Activated CD4-positive, alpha-beta T cell treated with anti-CD3 and anti-CD28 coated beads, Interleukin-2, amount 10 ng/mL, durations not matched to agents 24 days and 14 days (primary cell): ENCODE measurements around the gene SH3D19. TPM values are rescaled to one million over a fixed set of nuclear protein-coding genes. Genes with fewer than 3 reads are reported as not detected.
"Not testable (repeated sequence)": the region's sequence is repeated elsewhere in the genome, so short reads cannot be mapped to it uniquely, and the experiment has no call there.

Experiments
- DNase-seq: peaks from one replicate; pipeline ENCODE4 v3.0.0; 2022
- H3K27ac Mint-ChIP-seq: one replicate; pipeline ENCODE4 v1.8.0; 2022; ENCODE audit warnings: mild to moderate bottlenecking, mixed read lengths
- H3K27me3 Mint-ChIP-seq: one replicate; pipeline ENCODE4 v1.8.0; 2022; ENCODE audit warnings: mixed read lengths
- H3K36me3 Mint-ChIP-seq: one replicate; pipeline ENCODE4 v1.8.0; 2022; ENCODE audit warnings: low read depth, mild to moderate bottlenecking, mixed read lengths
- H3K4me1 Mint-ChIP-seq: one replicate; pipeline ENCODE4 v1.8.0; 2021; ENCODE audit warnings: mixed read lengths
- H3K4me3 Mint-ChIP-seq: one replicate; pipeline ENCODE4 v1.8.0; 2022; ENCODE audit warnings: mild to moderate bottlenecking, moderate library complexity, mixed read lengths
- H3K9me3 Mint-ChIP-seq: one replicate; pipeline ENCODE4 v1.8.0; 2021; ENCODE audit warnings: mixed read lengths
- intact Hi-C: fragments of 100-400 bp; cut with micrococcal nuclease; formaldehyde crosslinking; loops from one replicate; pipeline ENCODE4 v1.15.1; 2023
- total RNA-seq: library from RNA; stranded (reverse); gene quantifications from 2 replicates; pipeline ENCODE4 v1.2.3, GENCODE V29; 2022

Gene SH3D19
- total RNA-seq, 1 donor from 2014 or later = not detected

GRCh38 chr4:151099229-151099975, 226.0 kb downstream of the SH3D19 start, which contains the start of gene RPS3A:
Gene RPS3A (plus strand): TSS chr4:151099628. CDS start chr4:151099653, 25 bp downstream.
- DNase-seq = peak; percentile 100
- peak within 1 kb of the TSS; percentile 98 for H3K27ac Mint-ChIP-seq
- H3K9me3 Mint-ChIP-seq = peaks cover 4% of the 10 kb centered on the region
- peaks cover 47% of the 10 kb centered on the region for H3K36me3 Mint-ChIP-seq
- H3K4me3 Mint-ChIP-seq = peak within 1 kb of the TSS; percentile 98
- H3K27me3 Mint-ChIP-seq = peaks cover 4% of the 10 kb centered on the region
- intact Hi-C loops = loop anchor here (1.0 to 5.0 kb wide), 6 partner anchors 69 to 1437 kb away; partner anchors contain the start of genes FBXW7, GATB and LRBA
- peaks cover 48% of the 10 kb centered on the region for H3K4me1 Mint-ChIP-seq

- DNase-seq = no peak
- H3K4me1 Mint-ChIP-seq = peaks cover 46% of the 10 kb centered on the region
- intact Hi-C loops = loop anchor here (1.0 to 5.0 kb wide), 6 partner anchors 69 to 1437 kb away; partner anchors contain the start of genes FBXW7, GATB and LRBA
- peaks cover 44% of the 10 kb centered on the region for H3K36me3 Mint-ChIP-seq
- H3K9me3 Mint-ChIP-seq = peaks cover 4% of the 10 kb centered on the region
- H3K4me3 Mint-ChIP-seq = peak overlapping the region; percentile 98
- peaks cover 4% of the 10 kb centered on the region for H3K27me3 Mint-ChIP-seq
- H3K27ac Mint-ChIP-seq = peak overlapping the region; percentile 98
These were observed 226.5 kb downstream of the SH3D19 start for GRCh38 chr4:151098979-151099228.

GRCh38 chr4:151097759-151098158, 227.6 kb downstream of the SH3D19 start:
- peaks cover 35% of the 10 kb centered on the region for H3K36me3 Mint-ChIP-seq

GRCh38 chr4:151095142-151095541, 230.3 kb downstream of the SH3D19 start:
- Mint-ChIP-seq H3K4me1 (peaks cover 26% of the 10 kb centered on the region), H3K9me3 (peaks cover 4% of the 10 kb centered on the region), H3K4me3 (no peak overlapping the region), H3K27me3 (peaks cover 4% of the 10 kb centered on the region), H3K27ac (peak overlapping the region; percentile 54), H3K36me3 (peaks cover 11% of the 10 kb centered on the region)
- intact Hi-C loops = loop anchor here (5.0 kb wide), 2 partner anchors 123 to 793 kb away; no protein-coding TSS in a partner anchor
- no peak for DNase-seq

More at GRCh38 chr4:151097759-151098158, 227.6 kb downstream of the SH3D19 start:
- intact Hi-C loops = loop anchor here (5.0 kb wide), 2 partner anchors 125 to 795 kb away; no protein-coding TSS in a partner anchor
- no peak for DNase-seq
- Mint-ChIP-seq H3K4me3 (no peak overlapping the region), H3K4me1 (peaks cover 40% of the 10 kb centered on the region), H3K27me3 (peaks cover 4% of the 10 kb centered on the region), H3K27ac (peak overlapping the region; percentile 98), H3K9me3 (peaks cover 4% of the 10 kb centered on the region)

GRCh38 chr4:151094290-151094751, 231.1 kb downstream of the SH3D19 start:
- Mint-ChIP-seq H3K4me1 (peaks cover 24% of the 10 kb centered on the region), H3K27me3 (peaks cover 3% of the 10 kb centered on the region), H3K9me3 (peaks cover 3% of the 10 kb centered on the region), H3K4me3 (no peak overlapping the region), H3K36me3 (peaks cover 3% of the 10 kb centered on the region), H3K27ac (no peak overlapping the region)
- DNase-seq = no peak
- intact Hi-C loops = no loop called here

- Mint-ChIP-seq H3K4me3 (no peak overlapping the region), H3K36me3 (no peaks in the 10 kb centered on the region), H3K9me3 (no peaks in the 10 kb centered on the region), H3K4me1 (peaks cover 15% of the 10 kb centered on the region), H3K27me3 (no peaks in the 10 kb centered on the region), H3K27ac (no peak overlapping the region)
- DNase-seq = no peak
- intact Hi-C loops = no loop called here
These were observed 232.2 kb downstream of the SH3D19 start for GRCh38 chr4:151093203-151093602.

GRCh38 chr4:151092488-151092887, 232.9 kb downstream of the SH3D19 start:
- no peaks in the 10 kb centered on the region for H3K27me3 Mint-ChIP-seq
- no peak overlapping the region for H3K27ac Mint-ChIP-seq
- no peaks in the 10 kb centered on the region for H3K9me3 Mint-ChIP-seq
- intact Hi-C loops = no loop called here
- H3K4me1 Mint-ChIP-seq = peaks cover 10% of the 10 kb centered on the region
- DNase-seq = no peak
- no peaks in the 10 kb centered on the region for H3K36me3 Mint-ChIP-seq
- no peak overlapping the region for H3K4me3 Mint-ChIP-seq

- no peak overlapping the region for H3K4me3 Mint-ChIP-seq
- intact Hi-C loops = no loop called here
- H3K4me1 Mint-ChIP-seq = peaks cover 10% of the 10 kb centered on the region
- no peak for DNase-seq
- no peaks in the 10 kb centered on the region for H3K9me3 Mint-ChIP-seq
- H3K36me3 Mint-ChIP-seq = no peaks in the 10 kb centered on the region
- no peaks in the 10 kb centered on the region for H3K27me3 Mint-ChIP-seq
- H3K27ac Mint-ChIP-seq = no peak overlapping the region
These were observed 234.4 kb downstream of the SH3D19 start for GRCh38 chr4:151091047-151091446.

- no peak for DNase-seq
- Mint-ChIP-seq H3K9me3 (no peaks in the 10 kb centered on the region), H3K36me3 (no peaks in the 10 kb centered on the region), H3K27me3 (no peaks in the 10 kb centered on the region), H3K27ac (no peak overlapping the region), H3K4me1 (no peaks in the 10 kb centered on the region), H3K4me3 (no peak overlapping the region)
- intact Hi-C loops = no loop called here
These were observed 237.9 kb downstream of the SH3D19 start for GRCh38 chr4:151087467-151087866.

- H3K36me3 Mint-ChIP-seq, intact Hi-C loops, DNase-seq, H3K4me1 Mint-ChIP-seq, H3K27ac Mint-ChIP-seq, H3K9me3 Mint-ChIP-seq, H3K27me3 Mint-ChIP-seq, H3K4me3 Mint-ChIP-seq: not testable (repeated sequence)
These were observed 247.4 kb downstream of the SH3D19 start for GRCh38 chr4:151077978-151078377.

- no peaks in the 10 kb centered on the region for H3K9me3 Mint-ChIP-seq
- intact Hi-C loops = no loop called here
- DNase-seq = no peak
- H3K27ac Mint-ChIP-seq = no peak overlapping the region
- no peak overlapping the region for H3K4me3 Mint-ChIP-seq
- H3K36me3 Mint-ChIP-seq = no peaks in the 10 kb centered on the region
- no peaks in the 10 kb centered on the region for H3K4me1 Mint-ChIP-seq
- H3K27me3 Mint-ChIP-seq = no peaks in the 10 kb centered on the region
These were observed 250.9 kb downstream of the SH3D19 start for GRCh38 chr4:151074416-151074916.

Other genes with a start within 250 kb of the SH3D19 start
- gene RPS3A, start 226.0 kb downstream of the SH3D19 start, total RNA-seq = 1,850 and 1,855 TPM in 2 replicates
- gene PRSS48, start 48.4 kb downstream of the SH3D19 start, total RNA-seq = not detected in 2 replicates
- not detected in 2 replicates for gene FHIP1A, start 83.6 kb upstream of the SH3D19 start, total RNA-seq